Liver (tissue), 9 donors: ENCODE measurements around the gene TLR1. TPM values are rescaled to one million over a fixed set of nuclear protein-coding genes. Genes with fewer than 3 reads are reported as not detected.
"Not testable (repeated sequence)": the region's sequence is repeated elsewhere in the genome, so short reads cannot be mapped to it uniquely, and the experiment has no call there.

ENCODE experiments used
- DNase-seq: peaks from one replicate; pipeline ENCODE4 v3.0.0-alpha.2; 2017; ENCODE audit warnings: low spot score
- H3K27ac ChIP-seq, 2 donors: one replicate each; pipeline ENCODE4 v1.7.0; 2013; ENCODE audit warnings: inconsistent platforms in 2 of 2, low read length in 2 of 2, control low read depth in 1 of 2, low read depth in 1 of 2, mild to moderate bottlenecking in 1 of 2
- H3K27me3 ChIP-seq, 4 donors: one replicate each; pipeline versions ENCODE4 v1.6.1 to v1.7.0; 2013; ENCODE audit warnings: low read length in 3 of 4, inconsistent platforms in 1 of 4, mild to moderate bottlenecking in 1 of 4, moderate library complexity in 1 of 4; ENCODE audit not compliant: control insufficient read depth in 4 of 4, insufficient read depth in 4 of 4
- H3K36me3 ChIP-seq, 4 donors: one replicate each; pipeline versions ENCODE4 v1.6.1 to v1.7.0; 2013; ENCODE audit warnings: low read length in 3 of 4, mild to moderate bottlenecking in 3 of 4, low read depth in 1 of 4, moderate library complexity in 1 of 4; ENCODE audit not compliant: control insufficient read depth in 4 of 4, insufficient read depth in 3 of 4
- H3K4me1 ChIP-seq, 4 donors: one replicate each; pipeline versions ENCODE4 v1.6.1 to v1.7.0; 2013; ENCODE audit warnings: low read length in 3 of 4, mild to moderate bottlenecking in 3 of 4, moderate library complexity in 1 of 4; ENCODE audit not compliant: control insufficient read depth in 4 of 4, insufficient read depth in 4 of 4
- H3K4me3 ChIP-seq, 3 donors: one replicate each; pipeline versions ENCODE4 v1.6.1 to v1.7.0; 2013; ENCODE audit warnings: low read length in 3 of 3, control low read depth in 1 of 3, low read depth in 1 of 3, mild to moderate bottlenecking in 1 of 3
- H3K9ac ChIP-seq, 2 donors: one replicate each; pipeline ENCODE4 v1.7.0; 2013; ENCODE audit warnings: low read length in 2 of 2, mild to moderate bottlenecking in 2 of 2, moderate library complexity in 2 of 2, control low read depth in 1 of 2, low read depth in 1 of 2
- H3K9me3 ChIP-seq, 4 donors: one replicate each; pipeline versions ENCODE4 v1.6.1 to v1.7.0; 2013; ENCODE audit warnings: low read length in 3 of 4; ENCODE audit not compliant: control insufficient read depth in 4 of 4
- EGR1 ChIP-seq, 2 donors: IDR thresholded peaks; 2 replicates each; pipeline ENCODE4 v1.6.1; 2016 to 2018; ENCODE audit warnings: antibody characterized with exemption in 2 of 2, low read depth in 2 of 2
- FOXA1 ChIP-seq: IDR thresholded peaks from 2 replicates; pipeline ENCODE4 v1.6.1; 2016; ENCODE audit warnings: antibody characterized with exemption
- FOXA2 ChIP-seq: IDR thresholded peaks from 2 replicates; pipeline ENCODE4 v1.6.1; 2016; ENCODE audit warnings: antibody characterized with exemption
- GABPA ChIP-seq, 2 donors: IDR thresholded peaks in 1 of 2; conservative IDR thresholded peaks in 1 of 2; 2 replicates each; pipeline ENCODE4 v1.6.1; 2016; ENCODE audit warnings: antibody characterized with exemption in 2 of 2, mild to moderate bottlenecking in 1 of 2, moderate library complexity in 1 of 2
- HNF4A ChIP-seq, 2 donors: conservative IDR thresholded peaks; 2 replicates each; pipeline ENCODE4 v1.6.1; 2016; ENCODE audit warnings: antibody characterized with exemption in 2 of 2, mild to moderate bottlenecking in 2 of 2
- HNF4G ChIP-seq: IDR thresholded peaks from 2 replicates; pipeline ENCODE4 v1.6.1; 2016; ENCODE audit warnings: antibody characterized with exemption
- JUND ChIP-seq, 2 donors: IDR thresholded peaks; 2 replicates each; pipeline ENCODE4 v1.6.1; 2016; ENCODE audit warnings: antibody characterized with exemption in 2 of 2
- NR2F2 ChIP-seq: IDR thresholded peaks from 2 replicates; pipeline ENCODE4 v1.6.1; 2016; ENCODE audit warnings: antibody characterized with exemption
- RXRA ChIP-seq, 2 donors: IDR thresholded peaks; 2 replicates each; pipeline ENCODE4 v1.6.1; 2017 to 2018; ENCODE audit warnings: antibody characterized with exemption in 2 of 2, mild to moderate bottlenecking in 1 of 2
- SP1 ChIP-seq: IDR thresholded peaks from 2 replicates; pipeline ENCODE4 v1.6.1; 2018; ENCODE audit warnings: antibody characterized with exemption, mild to moderate bottlenecking
- TAF1 ChIP-seq: conservative IDR thresholded peaks from 2 replicates; pipeline ENCODE4 v1.6.1; 2016; ENCODE audit warnings: antibody characterized with exemption, mild to moderate bottlenecking
- YY1 ChIP-seq: IDR thresholded peaks from 2 replicates; pipeline ENCODE4 v1.6.1; 2016; ENCODE audit warnings: antibody characterized with exemption, mild to moderate bottlenecking
- WGBS: extraction: QIAGEN DNeasy Blood & Tissue Kit; methylation state at CpG from one replicate; pipeline ENCODE4 v1.1.7; 2013; 5-methylcytosine and 5-hydroxymethylcytosine counted together
- polyA plus RNA-seq, 2 donors: library from polyadenylated mRNA; stranded (reverse) in 1 of 2; unstranded in 1 of 2; fragments of 200-250 nt in 1 of 2; fragments of >200 nt in 1 of 2; fragmentation: Nextera tagmentation in 1 of 2; extraction: Ambion mirVana in 1 of 2; gene quantifications; one replicate each; pipeline versions ENCODE4 v1.2.1 to v1.2.3, GENCODE V29; 2013 to 2015
- total RNA-seq, 2 donors: library from RNA; depleted of rRNA; stranded (reverse); fragments of >200 nt; gene quantifications; one replicate each; pipeline ENCODE4 v1.2.3, GENCODE V29; 2014
- TF ChIP-seq, protein P1 (sequence below): IDR thresholded peaks from 2 replicates; pipeline ENCODE4 v1.6.1; 2016; ENCODE audit warnings: antibody characterized with exemption
- TF ChIP-seq, protein P2 (sequence below): IDR thresholded peaks from 2 replicates; pipeline ENCODE4 v1.6.1; 2016; ENCODE audit warnings: antibody characterized with exemption
- TF ChIP-seq, protein P3 (sequence below): IDR thresholded peaks from 2 replicates; pipeline ENCODE4 v1.6.1; 2016; ENCODE audit warnings: antibody characterized with exemption
- TF ChIP-seq, protein P4 (sequence below): fragments of 150-350 bp; IDR thresholded peaks from 2 replicates; pipeline ENCODE4 v1.5.1; 2017; ENCODE audit warnings: improper control_type of control experiment, low read depth, low read length; ENCODE audit not compliant: missing input control
- TF ChIP-seq, protein P5 (sequence below): IDR thresholded peaks from 2 replicates; pipeline ENCODE4 v1.6.1; 2016; ENCODE audit warnings: antibody characterized with exemption, mild to moderate bottlenecking
- donor health status: healthy.
- donor health status: healthy.
- donor health status: healthy.
- donor health status: healthy.
- donor health status: healthy.

The TLR1 gene
- total and polyA plus RNA-seq, 4 donors, result 2.7 to 10.0 (median 6.4) TPM

DNA sequence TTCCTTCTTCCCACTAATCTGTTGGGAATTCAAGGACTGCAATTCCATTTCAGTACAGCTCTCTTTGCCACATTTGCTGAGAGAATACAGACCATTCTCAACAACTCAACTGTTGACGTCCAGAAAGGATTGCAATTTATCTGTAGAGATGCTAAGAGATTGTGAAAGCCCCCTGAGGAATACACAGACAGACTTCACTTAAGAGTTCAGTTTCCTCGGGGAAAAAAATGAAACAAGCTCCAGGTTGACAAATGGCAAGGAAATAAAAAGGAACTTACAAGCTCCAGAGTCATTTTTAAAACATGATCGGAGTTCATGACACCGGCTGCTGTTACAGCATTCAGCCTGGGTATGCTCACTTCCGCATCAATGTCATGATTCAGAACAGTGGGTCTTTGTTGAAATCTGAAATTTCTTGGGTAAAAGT is 35.6 kb downstream of the TLR1 start (continued):
- TF ChIP-seq, protein P1, sequence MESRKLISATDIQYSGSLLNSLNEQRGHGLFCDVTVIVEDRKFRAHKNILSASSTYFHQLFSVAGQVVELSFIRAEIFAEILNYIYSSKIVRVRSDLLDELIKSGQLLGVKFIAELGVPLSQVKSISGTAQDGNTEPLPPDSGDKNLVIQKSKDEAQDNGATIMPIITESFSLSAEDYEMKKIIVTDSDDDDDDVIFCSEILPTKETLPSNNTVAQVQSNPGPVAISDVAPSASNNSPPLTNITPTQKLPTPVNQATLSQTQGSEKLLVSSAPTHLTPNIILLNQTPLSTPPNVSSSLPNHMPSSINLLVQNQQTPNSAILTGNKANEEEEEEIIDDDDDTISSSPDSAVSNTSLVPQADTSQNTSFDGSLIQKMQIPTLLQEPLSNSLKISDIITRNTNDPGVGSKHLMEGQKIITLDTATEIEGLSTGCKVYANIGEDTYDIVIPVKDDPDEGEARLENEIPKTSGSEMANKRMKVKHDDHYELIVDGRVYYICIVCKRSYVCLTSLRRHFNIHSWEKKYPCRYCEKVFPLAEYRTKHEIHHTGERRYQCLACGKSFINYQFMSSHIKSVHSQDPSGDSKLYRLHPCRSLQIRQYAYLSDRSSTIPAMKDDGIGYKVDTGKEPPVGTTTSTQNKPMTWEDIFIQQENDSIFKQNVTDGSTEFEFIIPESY, result no peak
- TF ChIP-seq TAF1 (no peak), GABPA (IDR thresholded peaks at IDR 0.05 in 1 of 2, conservative IDR thresholded peaks at IDR 0.05 in 1 of 2) (no peak)

DNA sequence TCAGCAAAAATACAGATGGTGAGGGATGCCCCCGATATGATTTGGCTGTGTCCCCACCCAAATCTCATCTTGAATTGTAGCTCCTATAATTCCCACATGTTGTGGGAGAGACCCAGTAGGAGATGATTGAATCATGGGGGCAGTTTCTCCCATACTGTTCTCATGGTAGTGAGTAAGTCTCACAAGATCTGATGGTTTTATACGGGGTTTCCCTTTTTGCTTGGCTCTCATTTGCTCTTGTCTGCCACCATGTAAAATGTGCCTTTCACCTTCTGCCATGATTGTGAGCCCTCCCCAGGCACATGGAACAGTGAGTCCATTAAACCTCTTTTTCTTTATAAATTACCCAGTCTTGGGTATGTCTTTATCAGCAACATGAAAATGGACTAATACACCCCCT is 37.7 kb downstream of the TLR1 start:
- H3K9me3 ChIP-seq, H3K4me3 ChIP-seq, H3K4me1 ChIP-seq, DNase-seq, H3K27me3 ChIP-seq, H3K27ac ChIP-seq, H3K36me3 ChIP-seq, H3K9ac ChIP-seq: not testable (repeated sequence)
- WGBS, result 96% methylated on average over 2 of the region's 2 CpGs

DNA sequence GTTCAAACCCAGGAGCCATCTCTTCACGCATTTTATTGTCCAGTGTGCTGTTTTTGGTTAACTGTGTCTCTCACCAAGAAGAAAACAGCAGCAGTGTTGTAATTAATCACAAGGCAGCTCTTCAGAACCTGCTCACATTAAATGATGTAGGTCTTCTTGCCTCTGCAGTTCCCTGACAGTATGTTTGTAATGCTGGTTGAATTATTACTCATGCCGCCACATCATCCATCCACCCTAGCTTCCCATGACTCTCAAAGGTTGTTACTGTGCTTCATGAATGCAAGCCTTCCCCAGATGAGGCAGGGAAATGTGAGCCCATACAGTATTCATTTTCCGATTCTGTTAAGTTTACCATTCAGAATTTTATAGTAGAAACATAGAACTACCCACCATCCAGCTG is 39.2 kb downstream of the TLR1 start:
- no peak for DNase-seq
- no peak overlapping the region for H3K9ac ChIP-seq
- 97% methylated on average over 3 of the region's 3 CpGs for WGBS
- no peaks in the 10 kb centered on the region for H3K36me3 ChIP-seq
- no peak overlapping the region for H3K4me3 ChIP-seq
- TF ChIP-seq JUND (IDR thresholded peaks at IDR 0.05) (no peak), FOXA1 (no peak), YY1 (no peak), SP1 (no peak), TAF1 (no peak), NR2F2 (no peak), HNF4G (no peak), EGR1 (IDR thresholded peaks at IDR 0.05; ENCODE audit: low read depth in 2 of 2) (no peak), GABPA (IDR thresholded peaks at IDR 0.05 in 1 of 2, conservative IDR thresholded peaks at IDR 0.05 in 1 of 2) (no peak), HNF4A (conservative IDR thresholded peaks at IDR 0.05) (no peak), FOXA2 (no peak), RXRA (IDR thresholded peaks at IDR 0.05) (no peak)
- TF ChIP-seq, protein P2, sequence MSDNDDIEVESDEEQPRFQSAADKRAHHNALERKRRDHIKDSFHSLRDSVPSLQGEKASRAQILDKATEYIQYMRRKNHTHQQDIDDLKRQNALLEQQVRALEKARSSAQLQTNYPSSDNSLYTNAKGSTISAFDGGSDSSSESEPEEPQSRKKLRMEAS, result no peak
- TF ChIP-seq, protein P3, sequence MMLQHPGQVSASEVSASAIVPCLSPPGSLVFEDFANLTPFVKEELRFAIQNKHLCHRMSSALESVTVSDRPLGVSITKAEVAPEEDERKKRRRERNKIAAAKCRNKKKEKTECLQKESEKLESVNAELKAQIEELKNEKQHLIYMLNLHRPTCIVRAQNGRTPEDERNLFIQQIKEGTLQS, result no peak
- TF ChIP-seq, protein P4, sequence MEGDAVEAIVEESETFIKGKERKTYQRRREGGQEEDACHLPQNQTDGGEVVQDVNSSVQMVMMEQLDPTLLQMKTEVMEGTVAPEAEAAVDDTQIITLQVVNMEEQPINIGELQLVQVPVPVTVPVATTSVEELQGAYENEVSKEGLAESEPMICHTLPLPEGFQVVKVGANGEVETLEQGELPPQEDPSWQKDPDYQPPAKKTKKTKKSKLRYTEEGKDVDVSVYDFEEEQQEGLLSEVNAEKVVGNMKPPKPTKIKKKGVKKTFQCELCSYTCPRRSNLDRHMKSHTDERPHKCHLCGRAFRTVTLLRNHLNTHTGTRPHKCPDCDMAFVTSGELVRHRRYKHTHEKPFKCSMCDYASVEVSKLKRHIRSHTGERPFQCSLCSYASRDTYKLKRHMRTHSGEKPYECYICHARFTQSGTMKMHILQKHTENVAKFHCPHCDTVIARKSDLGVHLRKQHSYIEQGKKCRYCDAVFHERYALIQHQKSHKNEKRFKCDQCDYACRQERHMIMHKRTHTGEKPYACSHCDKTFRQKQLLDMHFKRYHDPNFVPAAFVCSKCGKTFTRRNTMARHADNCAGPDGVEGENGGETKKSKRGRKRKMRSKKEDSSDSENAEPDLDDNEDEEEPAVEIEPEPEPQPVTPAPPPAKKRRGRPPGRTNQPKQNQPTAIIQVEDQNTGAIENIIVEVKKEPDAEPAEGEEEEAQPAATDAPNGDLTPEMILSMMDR, result no peak
- TF ChIP-seq, protein P1, result no peak
- TF ChIP-seq, protein P5, sequence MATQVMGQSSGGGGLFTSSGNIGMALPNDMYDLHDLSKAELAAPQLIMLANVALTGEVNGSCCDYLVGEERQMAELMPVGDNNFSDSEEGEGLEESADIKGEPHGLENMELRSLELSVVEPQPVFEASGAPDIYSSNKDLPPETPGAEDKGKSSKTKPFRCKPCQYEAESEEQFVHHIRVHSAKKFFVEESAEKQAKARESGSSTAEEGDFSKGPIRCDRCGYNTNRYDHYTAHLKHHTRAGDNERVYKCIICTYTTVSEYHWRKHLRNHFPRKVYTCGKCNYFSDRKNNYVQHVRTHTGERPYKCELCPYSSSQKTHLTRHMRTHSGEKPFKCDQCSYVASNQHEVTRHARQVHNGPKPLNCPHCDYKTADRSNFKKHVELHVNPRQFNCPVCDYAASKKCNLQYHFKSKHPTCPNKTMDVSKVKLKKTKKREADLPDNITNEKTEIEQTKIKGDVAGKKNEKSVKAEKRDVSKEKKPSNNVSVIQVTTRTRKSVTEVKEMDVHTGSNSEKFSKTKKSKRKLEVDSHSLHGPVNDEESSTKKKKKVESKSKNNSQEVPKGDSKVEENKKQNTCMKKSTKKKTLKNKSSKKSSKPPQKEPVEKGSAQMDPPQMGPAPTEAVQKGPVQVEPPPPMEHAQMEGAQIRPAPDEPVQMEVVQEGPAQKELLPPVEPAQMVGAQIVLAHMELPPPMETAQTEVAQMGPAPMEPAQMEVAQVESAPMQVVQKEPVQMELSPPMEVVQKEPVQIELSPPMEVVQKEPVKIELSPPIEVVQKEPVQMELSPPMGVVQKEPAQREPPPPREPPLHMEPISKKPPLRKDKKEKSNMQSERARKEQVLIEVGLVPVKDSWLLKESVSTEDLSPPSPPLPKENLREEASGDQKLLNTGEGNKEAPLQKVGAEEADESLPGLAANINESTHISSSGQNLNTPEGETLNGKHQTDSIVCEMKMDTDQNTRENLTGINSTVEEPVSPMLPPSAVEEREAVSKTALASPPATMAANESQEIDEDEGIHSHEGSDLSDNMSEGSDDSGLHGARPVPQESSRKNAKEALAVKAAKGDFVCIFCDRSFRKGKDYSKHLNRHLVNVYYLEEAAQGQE, result no peak
- no peaks in the 10 kb centered on the region for H3K4me1 ChIP-seq
- no peaks in the 10 kb centered on the region for H3K27me3 ChIP-seq
- H3K9me3 ChIP-seq, result no peaks in the 10 kb centered on the region
- no peak overlapping the region for H3K27ac ChIP-seq
